GM19463 (cell line): ENCODE results near the gene ARHGEF26.

Experiments used
- ATAC-seq: cut with Tn5 transposase; IDR thresholded peaks from one replicate; pipeline ENCODE4 v1.9.1; 2021; ENCODE audit warnings: mild to moderate bottlenecking, moderate library complexity; ENCODE audit not compliant: unreplicated experiment

ARHGEF26 gene

GRCh38 chr3:154243353-154243752 lies 122.2 kb downstream of the ARHGEF26 start:
- no peak for ATAC-seq

- no peak for ATAC-seq
Observed at GRCh38 chr3:154244644-154245043, 123.5 kb downstream of the ARHGEF26 start.

- no peak for ATAC-seq
Observed at GRCh38 chr3:154247806-154248415, 126.7 kb downstream of the ARHGEF26 start.

GRCh38 chr3:154250291-154250690 lies 129.1 kb downstream of the ARHGEF26 start:
- ATAC-seq = no peak

- no peak for ATAC-seq
Observed at GRCh38 chr3:154251610-154252009, 130.4 kb downstream of the ARHGEF26 start.

GRCh38 chr3:154252759-154253638 lies 131.8 kb downstream of the ARHGEF26 start:
- peak; percentile 94 for ATAC-seq

GRCh38 chr3:154254527-154254926 lies 133.3 kb downstream of the ARHGEF26 start:
- no peak for ATAC-seq

GRCh38 chr3:154273381-154273780 lies 152.2 kb downstream of the ARHGEF26 start:
- ATAC-seq = no peak

GRCh38 chr3:154274348-154274747 lies 153.2 kb downstream of the ARHGEF26 start:
- ATAC-seq = no peak

GRCh38 chr3:154275292-154275691 lies 154.1 kb downstream of the ARHGEF26 start:
- no peak for ATAC-seq

- no peak for ATAC-seq
Observed at GRCh38 chr3:154275965-154276364, 154.8 kb downstream of the ARHGEF26 start.

- ATAC-seq = no peak
Observed at GRCh38 chr3:154280161-154280560, 159.0 kb downstream of the ARHGEF26 start.

GRCh38 chr3:154285221-154285620 lies 164.0 kb downstream of the ARHGEF26 start:
- no peak for ATAC-seq

- ATAC-seq = no peak
Observed at GRCh38 chr3:154290187-154290586, 169.0 kb downstream of the ARHGEF26 start.

- no peak for ATAC-seq
Observed at GRCh38 chr3:154294016-154294415, 172.8 kb downstream of the ARHGEF26 start.

- no peak for ATAC-seq
Observed at GRCh38 chr3:154301561-154301960, 180.4 kb downstream of the ARHGEF26 start.

- no peak for ATAC-seq
Observed at GRCh38 chr3:154304116-154304786, 183.1 kb downstream of the ARHGEF26 start.

- ATAC-seq = peak; percentile 64
Observed at GRCh38 chr3:154304936-154305335, 183.7 kb downstream of the ARHGEF26 start.

- ATAC-seq = no peak
Observed at GRCh38 chr3:154307363-154307762, 186.2 kb downstream of the ARHGEF26 start.
